Glomerular visceral epithelial cell (primary cell): ENCODE results near the gene LIPE.
A peak's percentile ranks its signal among the peaks of the same experiment; 100 is the strongest.
"Not testable (repeated sequence)": the region's sequence is repeated elsewhere in the genome, so short reads cannot be mapped to it uniquely, and the experiment has no call there.

ENCODE experiments used
- DNase-seq: peaks from one replicate; pipeline ENCODE4 v3.0.0-alpha.2; 2016; ENCODE audit errors: extremely low spot score

Gene LIPE

DNA sequence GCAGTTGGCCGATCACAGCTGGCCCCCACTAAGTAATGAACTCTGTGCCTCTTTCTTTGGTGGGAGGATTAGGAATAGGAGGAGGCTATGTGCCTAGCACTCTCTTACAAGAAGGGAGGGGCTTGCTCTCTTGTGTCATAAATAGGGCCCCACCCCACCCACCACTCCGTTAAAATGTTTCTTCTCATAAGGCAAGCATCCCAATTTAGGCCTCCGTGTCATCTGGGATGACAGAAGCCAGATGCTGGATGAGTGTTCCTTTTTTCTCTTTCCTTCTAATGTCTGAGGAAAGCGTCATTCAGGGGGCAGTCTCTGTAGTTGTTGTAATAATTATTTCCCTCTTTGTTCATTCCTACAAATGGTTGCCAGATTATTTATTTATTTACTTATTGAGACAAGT is at the start of gene LIPE:
LIPE (minus strand) TSS at position 76 of the 400 bp plus-strand sequence. CDS start 239 bp downstream, outside the sequence.
- no peak for DNase-seq

DNA sequence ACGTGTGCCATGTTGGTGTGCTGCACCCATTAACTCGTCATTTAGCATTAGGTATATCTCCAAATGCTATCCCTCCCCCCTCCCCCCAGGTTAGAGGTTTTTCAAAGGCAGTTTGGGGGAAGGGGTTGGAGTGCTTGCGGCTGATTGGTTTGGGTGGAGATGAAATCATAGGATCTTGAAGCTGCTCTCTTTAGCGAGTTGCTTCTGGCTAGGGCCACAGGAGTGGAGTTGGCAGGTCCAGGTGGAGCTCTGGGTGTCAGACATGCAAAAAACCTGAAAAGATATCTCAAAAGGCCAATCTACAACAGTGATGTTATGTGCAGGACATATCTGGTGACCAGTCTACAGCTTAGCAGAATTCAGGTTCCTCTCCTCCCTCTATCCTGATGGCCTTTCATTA is 48.2 kb upstream of the LIPE start:
- DNase-seq = no peak

DNA sequence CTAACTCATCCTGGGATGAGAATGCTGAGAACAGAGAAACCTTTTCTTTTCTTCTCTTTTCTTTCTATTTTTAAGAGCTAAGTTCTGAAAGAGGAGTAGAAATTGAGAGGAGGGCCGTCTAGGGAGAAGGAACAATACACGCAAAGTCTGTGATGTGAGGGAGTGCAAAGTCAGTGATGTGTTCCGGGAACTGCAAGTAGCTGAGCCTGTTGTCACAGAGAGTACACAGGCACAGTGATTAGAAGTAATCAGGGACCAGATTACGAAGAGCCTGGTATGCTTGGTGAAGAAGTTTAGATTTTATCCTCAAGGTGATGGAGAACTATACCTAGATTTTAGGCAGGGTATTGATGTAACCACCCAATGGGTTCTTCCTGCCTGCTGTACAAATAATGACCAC is 47.6 kb upstream of the LIPE start:
- no peak for DNase-seq

GRCh38 chr19:42473686-42474085 is 46.5 kb upstream of the LIPE start:
- DNase-seq = no peak

DNA sequence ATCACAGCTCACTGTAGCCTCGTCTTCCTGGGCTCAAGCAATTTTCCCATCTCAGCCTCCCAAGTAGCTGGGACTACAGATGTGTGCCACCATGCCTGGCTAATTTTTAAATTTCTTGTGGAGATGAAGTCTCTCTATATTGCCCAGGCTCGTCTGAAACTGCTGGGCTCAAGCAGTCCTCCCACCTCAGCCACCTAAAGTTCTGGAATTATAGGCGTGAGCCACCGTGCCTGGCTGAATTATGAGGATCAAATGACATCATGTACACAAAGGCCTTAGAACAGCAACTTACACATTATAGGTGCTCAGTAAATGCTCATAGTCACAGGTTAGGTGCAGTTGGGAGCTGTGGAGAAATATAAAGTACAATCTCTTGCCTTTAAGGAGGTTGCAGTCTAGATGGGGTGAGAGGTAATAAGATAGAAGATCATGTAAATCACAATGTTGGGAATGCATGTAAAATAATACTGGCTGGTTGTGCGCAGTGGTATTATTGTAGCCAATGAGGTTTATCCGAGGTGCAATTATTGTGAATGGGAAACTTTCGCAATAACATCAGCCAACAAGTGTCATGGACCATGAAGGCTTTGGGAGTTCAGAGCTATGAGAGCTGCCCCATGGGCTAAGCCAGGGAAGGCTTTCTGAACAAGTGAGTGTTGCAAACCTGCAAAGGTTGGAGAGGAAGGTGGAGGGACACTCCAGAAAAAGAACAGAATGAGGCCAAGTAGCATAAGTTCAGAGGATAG is 45.4 kb upstream of the LIPE start:
- no peak for DNase-seq

- no peak for DNase-seq
Observed at GRCh38 chr19:42471554-42472249, 44.5 kb upstream of the LIPE start.

DNA sequence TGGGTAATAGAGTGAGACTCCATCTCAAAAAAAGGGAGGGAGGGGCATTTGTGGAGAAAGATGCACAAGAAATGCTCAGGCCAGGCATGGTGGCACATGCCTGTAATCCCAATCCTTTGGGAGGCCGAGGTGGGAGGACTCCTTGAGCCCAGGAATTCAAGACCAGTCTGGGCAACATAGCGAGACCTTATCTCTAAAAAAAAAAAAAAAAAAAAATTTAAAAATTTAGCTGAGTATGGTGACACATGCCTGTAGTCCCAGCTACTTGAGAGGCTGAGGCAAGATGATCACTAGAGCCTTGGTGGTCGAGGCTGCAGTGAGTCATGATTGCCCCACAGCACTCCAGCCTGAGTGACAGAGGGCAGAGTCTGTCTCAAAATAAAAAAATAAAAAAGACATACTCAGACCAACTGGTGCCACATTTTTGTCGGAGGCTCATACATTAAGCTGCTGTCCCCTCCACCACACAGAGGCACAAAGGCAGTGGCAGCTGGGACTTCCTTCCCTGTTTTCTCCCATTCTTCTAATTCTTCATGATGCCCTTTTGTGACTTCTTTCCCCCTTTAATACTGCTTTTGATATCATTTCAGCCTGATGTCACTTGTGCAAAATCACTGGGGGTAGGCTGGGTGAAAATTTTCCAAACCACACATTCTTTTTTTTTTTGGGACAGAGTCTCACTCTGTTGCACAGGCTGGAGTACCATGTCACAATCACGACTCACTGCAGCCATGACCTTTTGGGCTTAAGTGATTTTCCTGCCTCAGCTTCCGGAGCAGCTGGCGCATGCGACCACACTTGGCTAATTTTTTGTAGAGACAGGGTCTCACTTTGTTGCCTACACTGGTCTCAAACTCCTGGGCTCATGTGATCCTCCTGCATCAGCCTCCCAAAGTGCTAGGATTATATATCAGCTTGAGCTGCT is 42.4 kb upstream of the LIPE start:
- no peak for DNase-seq

DNA sequence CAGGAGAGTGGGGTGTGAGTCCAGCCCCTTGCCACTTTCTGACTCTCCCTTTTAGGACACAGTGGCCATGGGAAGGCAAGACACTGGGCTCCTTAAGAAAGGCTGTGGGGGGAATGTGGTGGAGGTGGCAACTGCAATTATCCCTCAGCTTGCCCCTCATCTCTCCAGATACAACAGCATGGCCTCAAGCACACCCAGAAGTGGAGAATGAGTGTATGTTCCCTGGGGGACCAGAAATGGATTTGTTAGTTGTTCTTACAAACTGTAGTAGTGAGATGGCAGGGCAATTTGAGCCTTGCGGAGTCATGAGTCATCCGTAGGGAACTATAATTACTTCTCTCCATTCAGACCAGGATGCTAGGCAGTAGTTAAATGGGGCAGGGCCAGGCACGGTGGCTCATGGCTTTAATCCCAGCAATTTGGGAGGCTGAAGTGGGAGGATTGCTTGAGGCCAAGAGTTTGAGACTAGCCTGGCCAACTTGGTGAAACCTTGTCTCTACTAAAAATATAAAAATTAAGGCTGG is 41.1 kb upstream of the LIPE start:
- DNase-seq = peak; percentile 25

DNA sequence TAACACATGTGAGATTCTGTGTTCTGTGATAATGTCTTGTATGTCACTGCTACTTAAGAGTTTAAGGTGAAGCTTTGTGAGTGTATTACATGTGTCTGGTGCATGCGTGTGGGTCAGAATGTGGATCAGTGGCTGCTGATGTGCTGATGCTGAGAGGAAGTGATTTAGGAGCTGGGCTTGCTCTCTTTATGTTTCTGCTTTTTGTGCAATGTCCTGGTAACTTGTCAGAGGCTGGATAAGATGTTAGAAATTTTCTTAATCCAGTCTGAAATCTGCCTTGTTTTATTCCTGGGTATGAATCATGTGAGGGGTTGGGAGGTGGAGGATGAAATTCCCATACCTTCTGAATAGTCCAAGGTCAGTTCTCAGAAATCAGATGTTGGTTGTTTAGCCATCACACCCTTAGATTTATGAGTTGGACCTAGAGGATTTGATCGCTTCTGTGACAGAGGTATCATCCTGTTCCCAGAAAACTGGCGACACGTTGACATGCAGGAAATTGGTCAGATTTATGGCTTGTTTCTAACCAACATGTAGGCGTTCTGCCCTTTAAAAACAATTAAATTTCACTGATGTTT is 40.1 kb upstream of the LIPE start:
- DNase-seq = no peak

DNA sequence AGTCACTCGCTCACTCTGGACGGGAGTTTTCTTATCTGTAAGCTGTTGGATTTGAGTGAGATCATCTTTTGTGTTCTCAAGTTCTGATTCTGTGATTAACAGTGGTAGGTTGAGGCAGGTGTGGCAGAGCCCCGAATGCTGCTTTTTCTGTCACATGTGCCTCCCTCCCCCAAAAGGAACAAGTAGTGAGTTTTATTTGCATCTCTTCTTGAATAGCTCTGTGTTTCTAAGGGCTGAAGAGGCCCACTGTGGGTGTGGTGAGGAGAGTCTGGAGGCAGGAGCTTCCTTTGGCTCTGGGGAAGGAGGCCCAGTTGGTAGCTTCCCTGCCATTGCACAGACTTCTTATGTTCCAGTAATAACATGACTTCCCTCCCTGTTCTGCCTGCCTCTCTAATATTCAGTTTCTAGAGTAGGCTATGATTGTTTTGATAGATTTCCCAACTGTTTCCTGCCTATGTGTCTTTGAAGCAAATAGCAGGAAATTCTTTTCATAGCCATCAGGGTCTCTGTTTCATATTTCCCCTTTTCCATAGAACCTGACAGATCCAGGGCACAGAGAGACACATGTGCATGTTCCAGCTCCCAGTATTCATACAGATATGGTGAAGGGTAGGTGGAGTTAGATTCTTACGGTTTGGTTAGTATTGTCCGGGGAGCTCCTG is 39.5 kb upstream of the LIPE start:
- DNase-seq = no peak

DNA sequence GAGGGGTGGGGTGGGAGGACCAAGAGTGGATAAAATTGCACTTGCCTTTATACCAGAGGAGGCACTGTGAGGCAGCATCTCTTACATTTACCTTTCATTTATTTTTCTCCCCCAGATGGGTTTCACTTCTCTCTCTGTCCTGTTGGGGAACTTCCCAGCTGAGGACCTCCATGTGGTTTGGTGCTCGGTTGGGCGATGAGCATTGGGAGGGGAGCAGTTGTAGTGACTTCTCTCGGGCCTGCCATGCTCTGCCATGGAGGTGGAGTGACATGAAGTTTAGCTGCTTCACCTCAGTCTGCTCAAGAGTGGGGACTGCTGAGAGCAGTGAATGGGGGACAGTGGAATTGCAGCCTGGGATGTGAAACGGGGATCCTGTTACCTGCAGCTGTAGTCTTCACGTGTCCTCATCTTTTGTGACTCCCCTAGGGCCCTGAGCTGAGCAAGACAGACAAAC is 38.7 kb upstream of the LIPE start:
- DNase-seq = no peak

DNA sequence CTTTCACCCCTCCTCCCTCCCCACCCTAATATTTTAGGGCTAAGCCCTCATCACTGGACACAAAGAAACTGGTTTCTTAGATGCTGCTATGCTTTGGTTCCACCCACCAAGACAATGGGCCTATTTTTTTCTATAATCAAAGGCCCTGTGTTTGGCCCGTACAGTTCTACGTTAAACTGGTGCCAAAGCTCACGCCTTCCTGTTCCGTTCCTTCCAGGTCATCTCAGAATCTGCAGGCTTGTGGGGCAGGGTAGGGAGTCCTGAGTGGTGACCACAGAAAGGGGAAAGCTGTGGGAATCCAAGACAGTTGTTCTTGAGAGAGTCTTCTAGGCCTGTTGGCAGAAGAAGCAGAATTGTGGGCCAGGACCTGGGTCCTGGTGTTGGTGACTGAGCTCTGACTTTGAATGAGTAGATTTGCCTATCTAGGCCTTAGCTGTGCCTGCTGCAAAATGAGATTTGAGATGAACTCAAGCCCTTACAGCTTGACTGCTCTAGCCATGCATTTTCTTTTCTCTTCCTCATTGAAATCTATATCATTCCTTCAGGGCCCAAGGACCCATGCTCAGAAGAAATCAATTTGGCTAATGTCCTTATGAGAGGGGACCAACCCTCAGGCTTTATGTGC is 34.6 kb upstream of the LIPE start:
- DNase-seq = no peak

DNA sequence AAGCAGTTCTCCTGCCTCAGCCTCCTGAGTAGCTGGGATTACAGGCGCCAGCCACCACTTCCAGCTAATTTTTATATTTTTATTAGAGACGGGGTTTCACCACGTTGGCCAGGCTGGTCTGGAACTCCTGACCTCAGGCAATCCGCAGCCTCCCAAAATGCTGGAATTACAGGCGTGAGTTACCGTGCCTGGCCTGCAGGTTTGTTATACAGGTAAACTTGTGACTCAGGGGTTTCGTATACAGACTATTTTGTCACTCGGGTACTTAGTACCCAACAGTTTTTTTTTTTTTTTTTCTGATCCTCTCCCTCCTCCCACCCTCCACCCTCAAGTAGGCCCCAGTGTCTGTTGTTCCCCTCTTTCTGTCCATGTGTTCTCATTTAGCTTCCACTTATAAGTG is 34.0 kb upstream of the LIPE start:
- not testable (repeated sequence) for DNase-seq

DNA sequence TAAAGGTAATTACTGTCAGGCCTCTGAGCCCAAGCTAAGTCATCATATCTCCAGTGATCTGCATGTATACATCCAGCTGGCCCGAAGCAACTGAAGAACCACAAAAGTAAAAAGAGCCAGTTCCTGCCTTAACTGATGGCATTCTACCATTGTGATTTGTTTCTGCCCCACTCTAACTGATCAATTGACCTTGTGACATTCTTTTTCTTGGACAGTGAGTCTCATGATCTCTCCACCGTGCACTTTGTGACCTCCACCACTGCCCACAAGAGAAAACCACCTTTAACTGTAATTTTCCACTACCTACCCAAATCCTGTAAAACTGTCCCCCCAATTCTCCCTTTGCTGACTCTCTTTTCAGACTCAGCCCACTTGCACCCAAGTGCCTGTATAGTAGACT is 32.7 kb upstream of the LIPE start:
- DNase-seq = no peak

- peak; percentile 4 for DNase-seq
Observed at GRCh38 chr19:42455621-42456081, 28.5 kb upstream of the LIPE start.

- DNase-seq = no peak
Observed at GRCh38 chr19:42455086-42455485, 27.9 kb upstream of the LIPE start.

DNA sequence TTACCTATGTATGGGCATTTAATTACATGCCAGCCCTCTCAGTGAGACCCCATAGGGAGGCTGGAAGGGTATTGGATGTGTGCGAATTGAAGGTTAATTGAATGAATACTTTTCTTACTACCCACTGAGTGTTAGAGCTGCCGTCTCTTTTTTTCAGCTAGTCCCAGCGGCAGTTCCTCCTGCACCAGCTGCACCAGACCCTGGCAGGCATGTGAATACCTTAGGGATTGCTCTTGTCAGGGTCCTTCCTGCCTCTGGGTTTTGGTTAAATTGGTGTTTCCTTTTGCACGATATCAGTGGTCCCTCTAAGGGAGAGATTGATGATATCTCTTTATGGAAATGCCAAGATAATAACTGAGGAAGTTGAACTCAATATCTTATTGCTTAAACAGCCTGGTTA is 25.4 kb upstream of the LIPE start:
- no peak for DNase-seq

DNA sequence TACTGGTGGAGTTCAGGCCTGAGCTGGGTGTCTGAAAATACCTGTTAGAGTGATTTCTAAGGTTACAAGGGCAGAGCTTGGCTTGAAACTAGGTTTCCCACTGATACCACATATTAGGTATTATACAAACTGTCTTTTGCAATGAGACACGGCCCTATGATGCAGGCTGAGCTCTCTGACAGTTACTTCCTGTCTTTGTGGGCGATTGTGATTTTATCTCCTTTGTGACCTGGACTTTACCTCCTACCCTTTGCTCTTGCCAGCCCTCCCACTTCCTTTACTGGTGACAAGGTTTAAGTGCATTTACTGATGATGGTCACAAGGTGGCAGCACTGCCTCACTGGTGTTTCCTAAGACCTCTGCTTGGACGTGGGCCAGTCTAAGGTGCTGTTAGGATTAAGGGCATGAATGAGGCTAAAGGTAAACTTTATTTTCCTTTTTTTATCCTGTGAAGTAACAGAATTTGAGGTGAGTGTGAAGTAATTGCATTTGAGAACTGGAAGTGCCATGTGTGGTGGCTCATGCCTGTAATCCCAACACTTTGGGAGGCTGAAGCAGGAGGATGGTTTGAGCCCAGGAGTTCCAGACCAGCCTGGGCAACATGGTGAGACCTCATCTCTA is 23.2 kb upstream of the LIPE start:
- DNase-seq = peak; percentile 84

DNA sequence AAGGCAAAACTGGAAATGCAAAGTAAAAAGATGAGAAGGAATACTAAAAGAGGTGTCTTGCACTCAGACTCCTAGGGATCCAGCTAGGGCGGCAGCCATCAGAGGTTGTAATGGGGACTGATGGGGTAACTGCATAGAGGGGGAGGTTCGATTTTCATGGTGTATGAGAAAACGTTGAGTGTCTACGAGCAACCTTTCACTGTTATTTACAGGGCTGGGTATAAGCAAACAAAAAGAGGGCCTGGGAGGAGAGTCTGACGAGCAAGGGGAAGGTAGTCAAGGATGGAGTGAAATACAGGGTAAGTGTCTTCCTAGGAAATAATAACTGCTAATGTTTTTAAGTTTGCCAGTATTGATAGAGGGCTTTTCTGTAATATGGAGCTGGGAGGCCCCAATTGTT is 21.1 kb upstream of the LIPE start:
- not testable (repeated sequence) for DNase-seq

GRCh38 chr19:42445948-42446347 is 18.8 kb upstream of the LIPE start:
- DNase-seq = no peak
